ENCODE data around the gene PPIA. TPM values are rescaled to one million over a fixed set of nuclear protein-coding genes. Genes with fewer than 3 reads are reported as not detected.
"Not testable (repeated sequence)": the region's sequence is repeated elsewhere in the genome, so short reads cannot be mapped to it uniquely, and the experiment has no call there.

Gene PPIA
- total RNA-seq, 1 donor from 2014 or later: 524 TPM

GRCh38 chr7:44774486-44774885 is 22.0 kb upstream of the PPIA start:
- intact Hi-C loops (cut with DNase I); DNase-seq (ENCODE audit: missing footprints); ATAC-seq: not testable (repeated sequence)

- intact Hi-C loops (cut with DNase I): no loop called here
Measured at GRCh38 chr7:44775383-44776107, 20.9 kb upstream of the PPIA start.

GRCh38 chr7:44776211-44776610 is 20.3 kb upstream of the PPIA start:
- ATAC-seq (no peak), DNase-seq (ENCODE audit: missing footprints) (no peak)
- intact Hi-C loops (cut with DNase I): no loop called here

More at GRCh38 chr7:44775383-44776107, 20.9 kb upstream of the PPIA start:
- DNase-seq (ENCODE audit: missing footprints): no peak
- no peak for ATAC-seq

GRCh38 chr7:44782460-44782859 is 14.0 kb upstream of the PPIA start:
- DNase-seq (ENCODE audit: missing footprints) (no peak), ATAC-seq (no peak)
- intact Hi-C loops (cut with DNase I): no loop called here

GRCh38 chr7:44783407-44783806 is 13.1 kb upstream of the PPIA start:
- DNase-seq (ENCODE audit: missing footprints) (no peak), ATAC-seq (no peak)
- intact Hi-C loops (cut with DNase I): no loop called here

- intact Hi-C loops (cut with DNase I): no loop called here
- ATAC-seq (no peak), DNase-seq (ENCODE audit: missing footprints) (peak; percentile 35)
Measured at GRCh38 chr7:44784364-44784763, 12.1 kb upstream of the PPIA start.

- DNase-seq (ENCODE audit: missing footprints); intact Hi-C loops (cut with DNase I); ATAC-seq: not testable (repeated sequence)
Measured at GRCh38 chr7:44785218-44785617, 11.3 kb upstream of the PPIA start.

- DNase-seq (ENCODE audit: missing footprints): no peak
- ATAC-seq: no peak
- intact Hi-C loops (cut with DNase I): no loop called here
Measured at GRCh38 chr7:44787041-44787440, 9.4 kb upstream of the PPIA start.

- no peak for DNase-seq (ENCODE audit: missing footprints)
- intact Hi-C loops (cut with DNase I): no loop called here
- no peak for ATAC-seq
Measured at GRCh38 chr7:44787762-44788161, 8.7 kb upstream of the PPIA start.

- ATAC-seq (no peak), DNase-seq (ENCODE audit: missing footprints) (no peak)
- intact Hi-C loops (cut with DNase I): no loop called here
Measured at GRCh38 chr7:44789990-44790389, 6.5 kb upstream of the PPIA start.

- ATAC-seq: no peak
- intact Hi-C loops (cut with DNase I): no loop called here
Measured at GRCh38 chr7:44791278-44792219, 4.9 kb upstream of the PPIA start.

GRCh38 chr7:44793919-44794318 is 2.6 kb upstream of the PPIA start:
- intact Hi-C loops (cut with DNase I): no loop called here
- ATAC-seq: no peak

More at GRCh38 chr7:44791278-44792219, 4.9 kb upstream of the PPIA start:
- DNase-seq (ENCODE audit: missing footprints): no peak

GRCh38 chr7:44794331-44794730 is 2.1 kb upstream of the PPIA start:
- ATAC-seq (no peak), DNase-seq (ENCODE audit: missing footprints) (no peak)
- intact Hi-C loops (cut with DNase I): no loop called here

More at GRCh38 chr7:44793919-44794318, 2.6 kb upstream of the PPIA start:
- no peak for DNase-seq (ENCODE audit: missing footprints)

- ATAC-seq (peak; percentile 14), DNase-seq (ENCODE audit: missing footprints) (no peak)
- intact Hi-C loops (cut with DNase I): loop anchor here (1.0 to 2.0 kb wide), 4 partner anchors 27 to 190 kb away; partner anchors contain the start of genes OGDH and ZMIZ2
Measured at GRCh38 chr7:44796034-44796503, 412 bp upstream of the PPIA start.

GRCh38 chr7:44797329-44798258 is 1.1 kb downstream of the PPIA start:
- DNase-seq (ENCODE audit: missing footprints) (peak; percentile 94), ATAC-seq (peak; percentile 78)
- intact Hi-C loops (cut with DNase I): loop anchor here (1.0 to 2.0 kb wide), 4 partner anchors 29 to 215 kb away; partner anchors contain the start of genes TMED4 and ZMIZ2

- ATAC-seq (no peak), DNase-seq (ENCODE audit: missing footprints) (no peak)
- intact Hi-C loops (cut with DNase I): no loop called here
Measured at GRCh38 chr7:44798649-44799305, 2.3 kb downstream of the PPIA start.

GRCh38 chr7:44799939-44800338 is 3.5 kb downstream of the PPIA start:
- intact Hi-C loops (cut with DNase I): no loop called here
- DNase-seq (ENCODE audit: missing footprints) (no peak), ATAC-seq (no peak)

- ATAC-seq: no peak
- intact Hi-C loops (cut with DNase I): no loop called here
Measured at GRCh38 chr7:44801890-44802289, 5.4 kb downstream of the PPIA start.

More at GRCh38 chr7:44801890-44802289, 5.4 kb downstream of the PPIA start:
- DNase-seq (ENCODE audit: missing footprints): no peak

Measured in Right ventricle myocardium inferior (tissue), 1 donor.